ENCODE data around the gene ZFP3. TPM values are rescaled to one million over a fixed set of nuclear protein-coding genes. Genes with fewer than 3 reads are reported as not detected.
"Not testable (repeated sequence)": the region's sequence is repeated elsewhere in the genome, so short reads cannot be mapped to it uniquely, and the experiment has no call there.

Gene ZFP3
- total RNA-seq, 1 donor from 2014 or later, result 2.0 TPM

- DNase-seq, result no peak
These were observed 61.1 kb downstream of the ZFP3 start for GRCh38 chr17:5139458-5139732.

DNA sequence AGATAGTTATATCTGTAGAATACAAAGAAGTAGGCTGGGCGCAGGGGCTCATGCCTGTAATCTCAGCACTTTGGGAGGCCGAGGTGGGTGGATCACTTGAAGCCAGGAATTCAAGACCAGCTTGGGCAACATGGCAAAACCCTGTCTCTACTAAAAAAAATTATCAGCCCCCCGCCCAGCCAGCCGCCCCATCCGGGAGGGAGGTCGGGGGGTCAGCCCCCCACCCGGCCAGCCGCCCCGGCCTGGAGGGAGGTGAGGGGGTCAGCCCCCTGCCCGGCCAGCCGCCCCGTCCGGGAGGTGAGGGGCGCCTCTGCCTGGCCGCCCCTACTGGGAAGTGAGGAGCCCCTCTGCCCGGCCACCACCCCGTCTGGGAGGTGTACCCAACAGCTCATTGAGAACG lies 64.6 kb downstream of the ZFP3 start:
- not testable (repeated sequence) for DNase-seq

Other genes with a start within 250 kb of the ZFP3 start
- gene MINK1, start 245.1 kb upstream of the ZFP3 start, total RNA-seq, result 44.9 and 58.2 TPM in 2 replicates
- 0.68 and 1.1 TPM in 2 replicates for gene C17orf107, start 178.9 kb upstream of the ZFP3 start, total RNA-seq
- gene CHRNE, start 175.4 kb upstream of the ZFP3 start, total RNA-seq, result 0.85 and 3.6 TPM in 2 replicates
- not detected in 2 replicates for gene GP1BA, start 146.2 kb upstream of the ZFP3 start, total RNA-seq
- 59.2 and 67.8 TPM in 2 replicates for gene SLC25A11, start 138.4 kb upstream of the ZFP3 start, total RNA-seq
- 13.6 and 23.7 TPM in 2 replicates for gene RNF167, start 138.2 kb upstream of the ZFP3 start, total RNA-seq
- gene PFN1, start 129.9 kb upstream of the ZFP3 start, total RNA-seq, result 298 and 729 TPM in 2 replicates
- 3.3 and 7.0 TPM in 2 replicates for gene ENO3, start 127.3 kb upstream of the ZFP3 start, total RNA-seq
- gene SPAG7, start 110.7 kb upstream of the ZFP3 start, total RNA-seq, result 57.5 and 64.1 TPM in 2 replicates
- gene CAMTA2, start 90.8 kb upstream of the ZFP3 start, total RNA-seq, result 4.9 and 11.4 TPM in 2 replicates
- gene INCA1, start 80.9 kb upstream of the ZFP3 start, total RNA-seq, result 0.33 and 0.34 TPM in 2 replicates
- 105 and 189 TPM in 2 replicates for gene KIF1C, start 80.5 kb upstream of the ZFP3 start, total RNA-seq
- gene SLC52A1, start 43.0 kb upstream of the ZFP3 start, total RNA-seq, result 0.17 and 0.47 TPM in 2 replicates
- 6.2 and 6.3 TPM in 2 replicates for gene ZNF232, start 33.4 kb downstream of the ZFP3 start, total RNA-seq
- gene USP6, start 37.6 kb downstream of the ZFP3 start, total RNA-seq, result 0.05 TPM in 1 of 2 replicates, not detected in the other
- gene ZNF594, start 113.4 kb downstream of the ZFP3 start, total RNA-seq, result 3.4 and 4.8 TPM in 2 replicates
- gene SCIMP, start 156.4 kb downstream of the ZFP3 start, total RNA-seq, result not detected in 2 replicates
- gene RABEP1, start 203.8 kb downstream of the ZFP3 start, total RNA-seq, result 53.9 and 72.3 TPM in 2 replicates